ENCODE measurements around the gene KDM3A.

KDM3A gene

DNA sequence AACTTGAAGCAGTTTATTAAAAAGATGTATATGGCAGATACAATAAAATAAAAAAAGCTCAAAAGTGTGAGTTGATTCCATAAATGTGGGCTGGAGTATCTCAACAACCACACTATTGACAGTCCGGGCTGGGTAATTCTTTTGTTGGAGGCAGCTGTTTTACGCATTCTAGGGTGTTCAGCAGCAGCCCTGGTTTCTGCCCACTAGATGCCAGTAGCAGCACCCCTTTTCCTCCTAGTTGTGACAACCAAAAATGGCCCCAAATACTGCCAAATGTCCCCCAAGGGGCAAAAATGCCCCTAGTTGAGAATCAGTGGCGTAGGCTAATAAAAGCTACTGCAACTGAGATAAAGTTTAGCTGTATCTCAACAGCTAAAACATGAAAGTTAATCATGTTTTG, 77.3 kb downstream of the KDM3A start:
- no peak for DNase-seq (ENCODE audit: low spot score)

DNA sequence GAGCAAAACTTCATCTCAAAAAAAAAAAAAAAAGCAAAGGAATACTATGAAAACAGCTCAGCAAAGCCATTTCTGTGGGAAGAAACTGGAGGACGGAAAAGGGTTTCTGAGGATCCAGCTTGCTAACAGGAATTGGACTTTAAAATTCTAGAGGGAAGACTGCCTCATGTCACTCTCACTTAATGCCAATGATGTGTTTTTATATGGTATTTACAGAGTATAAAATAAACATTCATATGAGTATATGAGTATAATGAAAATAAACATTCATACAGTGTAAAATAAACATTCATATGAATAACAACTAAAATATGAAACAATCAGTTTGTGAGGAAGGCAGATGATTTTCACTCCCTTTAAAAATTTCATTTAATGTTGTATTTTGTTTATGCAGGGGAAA, 78.2 kb downstream of the KDM3A start:
- no peak for DNase-seq (ENCODE audit: low spot score)

DNA sequence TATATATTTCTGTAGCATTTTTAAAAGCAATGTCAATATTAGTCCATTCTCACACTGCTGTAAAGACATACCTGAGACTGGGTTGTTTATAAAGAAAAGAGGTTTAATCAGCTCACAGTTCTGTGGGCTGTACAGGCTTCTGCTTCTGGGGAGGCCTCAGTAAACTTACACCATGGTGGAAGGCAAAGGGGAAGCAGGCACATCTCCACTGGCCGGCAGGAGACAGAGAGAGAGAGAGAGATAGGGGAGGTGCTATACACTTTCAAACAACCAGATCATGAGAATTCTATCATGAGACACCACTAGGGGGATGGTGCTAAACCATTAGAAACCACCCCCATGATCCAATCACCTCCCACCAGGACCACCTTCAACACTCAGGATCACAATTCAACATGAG, 79.0 kb downstream of the KDM3A start:
- no peak for DNase-seq (ENCODE audit: low spot score)

DNA sequence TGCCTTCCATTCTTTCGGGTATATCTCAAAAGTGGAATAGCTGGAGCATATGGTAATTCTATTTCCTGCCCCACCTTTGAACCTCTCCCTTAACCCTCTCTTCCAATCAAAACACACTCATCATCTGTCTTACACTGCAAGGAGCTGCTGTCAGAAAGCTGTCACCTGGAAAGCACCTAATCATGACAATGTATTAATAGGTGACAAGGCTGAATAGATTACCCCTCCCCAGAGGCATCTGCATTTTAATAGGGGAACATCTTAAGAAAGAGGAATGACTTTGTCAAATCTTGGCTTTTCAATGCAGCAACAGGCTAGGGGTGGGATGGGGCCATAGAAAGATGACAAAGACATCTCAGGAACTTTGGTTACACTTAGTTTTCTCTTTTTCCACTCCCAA, 80.8 kb downstream of the KDM3A start:
- DNase-seq (ENCODE audit: low spot score) = no peak

DNA sequence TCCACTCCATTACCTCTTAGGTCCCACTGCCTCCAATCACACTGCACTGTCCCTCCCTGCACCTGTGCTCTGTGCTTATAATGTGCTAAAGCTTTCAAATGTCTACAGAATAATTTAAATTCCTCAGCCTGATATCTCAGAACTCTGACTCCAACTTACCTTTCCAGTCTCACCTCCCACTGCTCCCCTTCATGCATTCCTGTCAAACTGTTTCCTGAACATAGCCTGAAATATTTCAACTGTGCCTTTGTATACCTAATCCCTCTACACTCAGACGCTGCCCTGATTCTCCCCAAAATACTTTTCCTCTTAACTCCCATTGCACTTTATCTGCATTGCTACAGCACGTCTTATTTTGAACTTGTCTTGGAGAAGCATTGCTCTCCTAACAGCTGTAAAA, 81.5 kb downstream of the KDM3A start:
- no peak for DNase-seq (ENCODE audit: low spot score)

DNA sequence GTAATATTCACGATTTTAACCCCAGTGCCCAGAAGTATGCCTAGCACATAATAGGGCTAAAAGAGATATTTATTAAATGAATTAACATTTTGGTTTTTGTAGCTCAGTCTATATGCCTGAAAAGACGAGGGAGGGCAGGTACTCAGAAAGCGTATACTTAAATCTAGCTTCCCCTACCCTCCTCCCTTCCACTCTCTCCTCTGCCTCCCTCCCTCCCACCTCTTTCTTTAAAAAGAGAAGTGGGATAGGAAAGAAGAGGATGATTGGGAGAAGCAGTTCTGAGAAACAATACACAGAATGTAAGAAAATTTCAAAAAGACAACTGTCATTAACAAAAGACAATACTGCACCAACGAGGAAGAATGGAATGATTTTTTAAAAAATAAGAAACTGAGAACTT, 82.3 kb downstream of the KDM3A start:
- no peak for DNase-seq (ENCODE audit: low spot score)

DNA sequence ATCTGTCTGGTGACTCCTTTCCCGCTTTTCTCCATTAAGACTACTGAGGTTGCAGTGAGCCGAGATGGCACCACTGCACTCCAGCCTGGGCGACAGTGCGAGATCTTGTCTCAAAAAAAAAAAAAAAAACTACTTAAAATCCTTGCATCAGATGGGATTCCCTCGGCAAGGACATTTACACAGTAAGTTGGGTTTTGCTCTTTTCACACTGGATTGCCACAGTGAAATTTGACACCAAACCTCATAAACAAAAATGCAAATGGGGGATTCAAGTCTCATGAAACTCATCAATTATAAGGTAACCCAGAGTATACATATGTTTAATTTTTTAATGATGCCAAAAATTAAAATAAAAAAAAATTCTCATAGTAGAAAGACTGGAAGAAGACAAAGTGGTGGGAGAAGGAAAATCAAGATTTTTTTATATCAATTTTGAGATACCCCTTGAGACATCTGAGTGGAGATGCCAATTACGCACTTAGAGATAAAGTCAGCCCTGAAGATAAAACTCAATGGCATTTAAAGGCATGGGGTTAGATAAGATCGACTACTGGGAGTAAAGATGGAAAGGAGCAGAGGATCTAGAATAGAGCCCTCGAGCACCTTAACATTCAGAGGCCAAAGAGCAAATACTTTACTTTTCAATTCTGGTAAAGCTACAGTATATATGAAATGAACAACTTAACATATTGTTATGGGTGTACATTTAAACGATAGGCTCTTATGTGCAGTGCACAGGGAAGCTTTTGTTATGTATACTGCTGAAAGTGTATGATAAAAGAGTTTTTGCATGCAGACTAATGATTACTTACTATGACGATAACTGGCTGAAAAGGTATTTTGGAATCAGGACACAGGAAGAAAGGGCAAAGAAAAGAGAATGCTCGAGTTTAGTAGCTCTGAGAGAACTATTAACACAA, 84.5 kb downstream of the KDM3A start:
- no peak for DNase-seq (ENCODE audit: low spot score)

DNA sequence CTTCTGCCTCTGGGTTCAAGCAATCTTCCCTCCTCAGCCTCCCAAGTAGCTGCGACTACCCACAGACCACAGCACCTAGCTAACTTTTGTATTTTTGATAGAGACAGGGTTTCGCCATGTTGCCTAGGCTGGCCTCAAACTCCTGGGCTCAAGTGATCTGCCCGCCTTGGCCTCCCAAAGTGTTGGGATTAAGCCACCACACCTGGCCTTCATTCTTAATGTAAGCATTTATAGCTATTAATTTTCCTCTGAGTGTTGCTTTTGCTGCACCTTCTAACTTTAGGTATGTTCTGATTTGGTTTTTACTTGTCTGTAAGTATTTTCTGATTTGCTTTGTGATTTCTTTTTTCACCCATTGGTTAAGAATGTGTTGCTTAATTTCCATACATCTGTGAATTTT, 92.4 kb downstream of the KDM3A start:
- DNase-seq (ENCODE audit: low spot score) = no peak

DNA sequence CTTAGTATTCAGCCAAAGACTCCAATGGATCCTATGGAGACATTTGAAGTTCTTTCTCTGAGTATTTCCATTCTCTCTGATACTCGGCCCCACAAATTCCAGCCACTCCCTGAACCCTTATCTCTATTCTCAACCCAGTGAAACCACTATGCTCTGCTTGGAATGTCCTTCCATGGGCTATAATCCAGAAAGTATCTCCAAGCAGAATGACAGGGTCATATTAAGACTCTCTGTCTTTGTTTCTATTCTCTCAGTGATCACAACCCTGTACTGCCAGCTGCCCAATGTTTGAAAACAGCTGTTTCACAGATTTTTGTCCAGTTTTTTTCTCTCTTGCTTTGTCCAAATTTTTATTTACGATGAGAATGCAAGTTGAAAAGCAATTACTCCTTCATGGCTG, 100.2 kb downstream of the KDM3A start:
- no peak for DNase-seq (ENCODE audit: low spot score)

Data from AG20443 (cell line).